ENCODE measurements around the gene MYO10.

The MYO10 gene

DNA sequence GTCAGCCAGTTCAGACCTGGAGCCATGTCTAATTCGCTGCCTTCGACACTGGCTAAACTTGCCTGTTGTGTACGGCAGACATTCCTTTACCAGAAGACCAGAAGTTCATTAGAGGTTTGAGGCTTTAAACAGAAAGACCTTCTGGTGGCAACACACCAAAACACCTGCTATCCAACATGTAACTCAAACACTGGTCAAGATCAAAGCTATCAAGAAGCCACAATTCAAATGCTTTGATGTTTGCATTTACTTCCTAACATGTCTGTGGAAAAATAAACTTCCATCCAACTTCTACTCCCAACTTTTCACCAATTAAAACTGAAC, 228.3 kb downstream of the MYO10 start:
- ChIA-PET CTCF (no interaction called here), POLR2A (no interaction called here)
- DNase-seq (ENCODE audit: extremely low spot score) = no peak
- no peak for TF ChIP-seq BHLHE40 (IDR thresholded peaks at IDR 0.05; ENCODE audit: borderline replicate concordance)
- no peak for TF ChIP-seq L3MBTL2 (conservative IDR thresholded peaks at IDR 0.05)
- TF ChIP-seq FOXA1 (IDR thresholded peaks at IDR 0.05) = no peak
- no peak for TF ChIP-seq CTBP1 (IDR thresholded peaks at IDR 0.05; ENCODE audit: borderline replicate concordance)
- TF ChIP-seq ELF4 (IDR thresholded peaks at IDR 0.05) = no peak
- TF ChIP-seq SP1 (IDR thresholded peaks at IDR 0.05) = no peak
- TF ChIP-seq ARNT (IDR thresholded peaks at IDR 0.05) = no peak
- no peak for TF ChIP-seq NFRKB (IDR thresholded peaks at IDR 0.05)
- no peak for TF ChIP-seq TARDBP (IDR thresholded peaks at IDR 0.05)
- no peak for TF ChIP-seq LEF1 (IDR thresholded peaks at IDR 0.05; ENCODE audit: borderline replicate concordance)
- TF ChIP-seq, protein P1, sequence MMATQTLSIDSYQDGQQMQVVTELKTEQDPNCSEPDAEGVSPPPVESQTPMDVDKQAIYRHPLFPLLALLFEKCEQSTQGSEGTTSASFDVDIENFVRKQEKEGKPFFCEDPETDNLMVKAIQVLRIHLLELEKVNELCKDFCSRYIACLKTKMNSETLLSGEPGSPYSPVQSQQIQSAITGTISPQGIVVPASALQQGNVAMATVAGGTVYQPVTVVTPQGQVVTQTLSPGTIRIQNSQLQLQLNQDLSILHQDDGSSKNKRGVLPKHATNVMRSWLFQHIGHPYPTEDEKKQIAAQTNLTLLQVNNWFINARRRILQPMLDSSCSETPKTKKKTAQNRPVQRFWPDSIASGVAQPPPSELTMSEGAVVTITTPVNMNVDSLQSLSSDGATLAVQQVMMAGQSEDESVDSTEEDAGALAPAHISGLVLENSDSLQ (IDR thresholded peaks at IDR 0.05) = no peak
- no peak for TF ChIP-seq FOXM1 (IDR thresholded peaks at IDR 0.05; ENCODE audit: borderline replicate concordance)
- no peak for TF ChIP-seq SUZ12 (IDR thresholded peaks at IDR 0.05)
- no peak for TF ChIP-seq ZNF384 (IDR thresholded peaks at IDR 0.05)
- TF ChIP-seq FOXK2 (IDR thresholded peaks at IDR 0.05) = no peak

DNA sequence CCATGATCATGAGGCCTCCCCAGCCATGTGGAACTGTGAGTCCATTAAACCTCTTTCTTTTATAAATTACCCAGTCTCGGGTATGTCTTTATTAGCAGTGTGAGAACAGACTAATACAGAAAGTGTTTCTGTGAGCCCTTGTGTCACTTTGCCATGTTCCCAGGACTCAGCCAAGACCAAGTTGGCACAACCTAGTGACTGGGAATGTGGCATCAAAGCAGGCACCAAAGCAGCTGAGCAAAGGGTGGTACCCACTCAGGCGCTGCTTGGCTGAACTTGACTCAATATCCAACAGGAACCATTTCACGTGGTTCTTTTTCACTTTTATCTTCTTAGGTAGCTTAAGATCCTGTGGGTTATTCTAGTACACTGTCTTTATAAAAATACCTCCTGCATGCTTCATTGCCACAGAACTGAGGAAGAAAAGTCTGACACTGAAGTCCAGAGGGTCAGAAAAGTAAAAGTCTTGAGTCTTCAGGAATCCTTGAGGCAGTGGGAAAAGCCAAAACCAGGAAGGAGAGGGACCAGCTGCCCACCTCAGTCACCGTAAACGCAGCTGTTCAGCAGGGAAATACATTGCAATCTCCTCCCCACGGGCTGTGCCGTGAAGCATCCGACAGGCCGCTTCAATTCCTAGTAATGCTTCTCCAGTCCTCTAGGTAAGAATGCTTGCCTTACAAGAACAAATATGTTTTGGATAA, 228.8 kb downstream of the MYO10 start:
- POLR2A ChIA-PET = no interaction called here
- TF ChIP-seq LEF1 (IDR thresholded peaks at IDR 0.05; ENCODE audit: borderline replicate concordance) (no peak), FOXK2 (IDR thresholded peaks at IDR 0.05) (no peak), ELF4 (IDR thresholded peaks at IDR 0.05) (no peak), SUZ12 (IDR thresholded peaks at IDR 0.05) (no peak), SP1 (IDR thresholded peaks at IDR 0.05) (no peak), FOXA1 (IDR thresholded peaks at IDR 0.05) (no peak), FOXM1 (IDR thresholded peaks at IDR 0.05; ENCODE audit: borderline replicate concordance) (no peak), CTBP1 (IDR thresholded peaks at IDR 0.05; ENCODE audit: borderline replicate concordance) (no peak)
- TF ChIP-seq, protein P1 (IDR thresholded peaks at IDR 0.05) = no peak
- CTCF ChIA-PET = no interaction called here

GRCh38 chr5:16704945-16705344, 231.1 kb downstream of the MYO10 start:
- POLR2A ChIA-PET = no interaction called here
- DNase-seq (ENCODE audit: extremely low spot score) = no peak
- CTCF ChIA-PET = no interaction called here
- TF ChIP-seq L3MBTL2 (conservative IDR thresholded peaks at IDR 0.05) (no peak), SP1 (IDR thresholded peaks at IDR 0.05) (no peak), CTBP1 (IDR thresholded peaks at IDR 0.05; ENCODE audit: borderline replicate concordance) (no peak), BHLHE40 (IDR thresholded peaks at IDR 0.05; ENCODE audit: borderline replicate concordance) (no peak), FOXA1 (IDR thresholded peaks at IDR 0.05) (no peak), FOXK2 (IDR thresholded peaks at IDR 0.05) (no peak), ZNF384 (IDR thresholded peaks at IDR 0.05) (no peak), TARDBP (IDR thresholded peaks at IDR 0.05) (no peak), ARNT (IDR thresholded peaks at IDR 0.05) (no peak), FOXM1 (IDR thresholded peaks at IDR 0.05; ENCODE audit: borderline replicate concordance) (no peak), ELF4 (IDR thresholded peaks at IDR 0.05) (no peak), NFRKB (IDR thresholded peaks at IDR 0.05) (no peak), SUZ12 (IDR thresholded peaks at IDR 0.05) (no peak), LEF1 (IDR thresholded peaks at IDR 0.05; ENCODE audit: borderline replicate concordance) (no peak), HDGF (IDR thresholded peaks at IDR 0.05; ENCODE audit: borderline replicate concordance) (no peak)
- TF ChIP-seq, protein P1 (IDR thresholded peaks at IDR 0.05) = no peak

More for the DNA sequence above, 228.8 kb downstream of the MYO10 start:
- DNase-seq (ENCODE audit: extremely low spot score) = no peak

DNA sequence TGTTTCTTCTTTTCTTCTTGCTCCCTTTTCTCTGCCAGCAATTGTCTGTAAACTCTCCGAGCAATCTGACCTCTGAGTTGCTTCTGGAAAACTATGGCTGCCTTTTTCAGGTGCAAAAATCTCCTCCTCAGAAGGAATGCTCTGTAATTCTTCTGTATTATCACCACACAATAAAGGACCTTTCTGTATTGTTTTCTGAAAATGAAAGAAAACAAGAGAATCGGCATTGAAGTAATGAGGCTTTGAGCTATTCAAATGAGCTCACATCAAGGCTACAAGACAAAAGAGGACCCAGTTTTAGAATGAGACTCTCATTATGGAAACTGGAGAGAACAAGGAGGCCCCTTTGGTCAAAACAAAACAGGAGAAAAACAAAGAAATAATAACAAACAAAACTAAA, 233.1 kb downstream of the MYO10 start:
- no peak for DNase-seq (ENCODE audit: extremely low spot score)
- ChIA-PET POLR2A (no interaction called here), CTCF (no interaction called here)
- TF ChIP-seq BHLHE40 (IDR thresholded peaks at IDR 0.05; ENCODE audit: borderline replicate concordance) = no peak
- TF ChIP-seq, protein P1 (IDR thresholded peaks at IDR 0.05) = no peak
- TF ChIP-seq CTBP1 (IDR thresholded peaks at IDR 0.05; ENCODE audit: borderline replicate concordance) = no peak
- no peak for TF ChIP-seq NFRKB (IDR thresholded peaks at IDR 0.05)
- no peak for TF ChIP-seq ARNT (IDR thresholded peaks at IDR 0.05)
- TF ChIP-seq FOXK2 (IDR thresholded peaks at IDR 0.05) = no peak
- no peak for TF ChIP-seq SP1 (IDR thresholded peaks at IDR 0.05)
- no peak for TF ChIP-seq FOXA1 (IDR thresholded peaks at IDR 0.05)
- no peak for TF ChIP-seq L3MBTL2 (conservative IDR thresholded peaks at IDR 0.05)
- no peak for TF ChIP-seq HDGF (IDR thresholded peaks at IDR 0.05; ENCODE audit: borderline replicate concordance)
- TF ChIP-seq ELF4 (IDR thresholded peaks at IDR 0.05) = no peak
- no peak for TF ChIP-seq LEF1 (IDR thresholded peaks at IDR 0.05; ENCODE audit: borderline replicate concordance)

GRCh38 chr5:16701134-16702099, 234.7 kb downstream of the MYO10 start:
- ChIA-PET CTCF (interaction anchor here (0.6 kb wide), 1 partner anchor 10 kb away, joined by 4 read pairs; no protein-coding TSS in a partner anchor), POLR2A (no interaction called here)
- no peak for TF ChIP-seq ELF4 (IDR thresholded peaks at IDR 0.05)
- TF ChIP-seq BHLHE40 (IDR thresholded peaks at IDR 0.05; ENCODE audit: borderline replicate concordance) = no peak
- TF ChIP-seq FOXK2 (IDR thresholded peaks at IDR 0.05) = no peak
- TF ChIP-seq NFRKB (IDR thresholded peaks at IDR 0.05) = no peak
- no peak for TF ChIP-seq L3MBTL2 (conservative IDR thresholded peaks at IDR 0.05)
- TF ChIP-seq LEF1 (IDR thresholded peaks at IDR 0.05; ENCODE audit: borderline replicate concordance) = no peak
- TF ChIP-seq ZNF384 (IDR thresholded peaks at IDR 0.05) = no peak
- TF ChIP-seq SP1 (IDR thresholded peaks at IDR 0.05) = no peak
- TF ChIP-seq ARNT (IDR thresholded peaks at IDR 0.05) = no peak
- no peak for TF ChIP-seq FOXM1 (IDR thresholded peaks at IDR 0.05; ENCODE audit: borderline replicate concordance)
- no peak for TF ChIP-seq TARDBP (IDR thresholded peaks at IDR 0.05)
- TF ChIP-seq FOXA1 (IDR thresholded peaks at IDR 0.05) = no peak
- TF ChIP-seq CTBP1 (IDR thresholded peaks at IDR 0.05; ENCODE audit: borderline replicate concordance) = no peak
- TF ChIP-seq, protein P1 (IDR thresholded peaks at IDR 0.05) = no peak
- TF ChIP-seq HDGF (IDR thresholded peaks at IDR 0.05; ENCODE audit: borderline replicate concordance) = no peak
- no peak for TF ChIP-seq SUZ12 (IDR thresholded peaks at IDR 0.05)
- DNase-seq (ENCODE audit: extremely low spot score) = no peak
